Stimulated activated CD8-positive, alpha-beta memory T cell treated with anti-CD3 and anti-CD28 coated beads, Interleukin-7, amount 100 ng/mL, for 1 hour (primary cell): ENCODE data around the gene PLXDC1.
A peak's percentile ranks its signal among the peaks of the same experiment; 100 is the strongest.
"Not testable (repeated sequence)": the region's sequence is repeated elsewhere in the genome, so short reads cannot be mapped to it uniquely, and the experiment has no call there.

Experiments used
- DNase-seq, 2 donors: peaks; one replicate each; pipeline ENCODE4 v3.0.0-alpha.2; 2020; ENCODE audit warnings: low read depth in 2 of 2

PLXDC1 gene

DNA sequence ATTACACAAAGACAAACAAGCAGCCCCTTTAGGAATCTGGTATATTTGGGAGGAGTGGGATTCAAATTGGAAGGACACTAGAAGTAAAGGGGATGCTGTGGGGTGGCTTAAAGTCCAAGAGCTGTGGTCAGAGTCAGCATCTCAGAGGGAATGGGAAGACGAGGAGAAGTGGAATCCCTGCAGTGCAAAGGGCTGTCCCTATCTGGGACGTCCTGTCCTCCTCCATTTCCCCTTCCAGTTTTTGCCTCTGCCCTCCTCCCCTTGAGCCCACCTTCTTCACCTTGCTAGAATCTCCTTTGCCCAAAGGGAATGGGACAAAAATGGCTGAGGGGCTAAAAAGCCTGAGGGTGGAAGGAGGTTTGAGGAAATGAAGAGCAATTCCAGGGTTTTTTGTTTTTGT, 4.2 kb upstream of the PLXDC1 start:
- DNase-seq: no peak

DNA sequence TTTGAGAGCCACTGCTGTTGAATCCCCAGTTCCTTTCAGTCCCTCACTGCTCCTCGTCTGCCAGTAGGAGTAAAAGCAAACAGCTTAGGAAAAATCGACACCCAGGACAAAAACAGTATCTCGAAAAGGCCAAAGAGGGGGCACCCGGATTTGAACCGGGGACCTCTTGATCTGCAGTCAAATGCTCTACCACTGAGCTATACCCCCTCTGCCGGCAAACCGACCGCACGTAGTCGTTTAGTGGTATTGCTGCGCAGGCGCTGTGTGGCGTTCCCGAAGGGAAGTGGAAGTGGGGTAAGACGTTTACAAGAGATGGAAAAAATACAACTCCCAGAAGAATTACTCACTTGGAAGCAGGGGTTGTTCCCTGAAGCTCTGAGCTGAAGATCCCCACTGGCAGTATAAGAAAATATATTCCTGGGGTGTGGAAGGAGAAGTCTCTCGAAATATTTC, 2.2 kb upstream of the PLXDC1 start:
- DNase-seq: peak; percentile 86 to 97

DNA sequence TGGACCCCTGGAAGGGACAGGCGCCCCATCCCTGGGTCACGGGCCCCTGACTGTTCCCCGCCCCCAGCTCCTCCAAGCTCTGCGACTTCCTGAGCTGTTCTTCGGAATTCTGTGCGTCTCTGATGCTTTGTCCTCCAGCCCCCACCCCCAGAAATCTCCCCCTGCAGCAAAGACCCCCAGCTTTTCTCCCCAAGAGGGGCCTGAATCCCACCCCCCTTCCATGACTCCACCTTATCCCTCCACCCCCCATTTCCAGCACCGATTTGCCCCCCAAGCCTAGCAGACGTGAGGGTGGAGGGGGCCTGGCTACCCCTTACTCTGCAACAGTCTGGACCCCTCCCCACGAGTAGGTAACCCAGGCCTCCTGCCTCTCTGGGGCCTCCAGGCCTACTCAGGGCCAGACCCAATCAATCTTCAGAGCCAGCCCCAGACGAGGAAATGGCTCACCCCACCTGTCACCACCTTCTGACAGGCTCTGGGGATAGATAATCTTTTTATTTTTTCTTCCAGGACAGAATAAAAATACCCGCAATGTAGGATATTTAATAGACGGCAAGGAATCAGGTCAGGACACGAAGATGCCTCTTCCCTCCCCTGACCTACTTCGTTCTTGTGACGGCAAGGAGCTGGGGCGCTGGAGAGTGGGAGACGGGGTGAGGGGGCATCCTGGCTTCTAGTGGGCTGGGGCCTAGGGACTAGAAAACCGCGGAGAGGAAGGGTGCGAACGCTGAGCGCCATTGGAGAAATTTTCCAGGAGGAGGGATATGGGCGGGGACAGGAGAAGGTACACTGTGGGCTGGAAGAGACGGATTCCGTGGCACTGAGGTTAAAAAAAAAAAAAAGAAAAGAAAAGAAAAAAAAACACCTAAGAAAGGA, 744 bp upstream of the PLXDC1 start:
- no peak for DNase-seq

DNA sequence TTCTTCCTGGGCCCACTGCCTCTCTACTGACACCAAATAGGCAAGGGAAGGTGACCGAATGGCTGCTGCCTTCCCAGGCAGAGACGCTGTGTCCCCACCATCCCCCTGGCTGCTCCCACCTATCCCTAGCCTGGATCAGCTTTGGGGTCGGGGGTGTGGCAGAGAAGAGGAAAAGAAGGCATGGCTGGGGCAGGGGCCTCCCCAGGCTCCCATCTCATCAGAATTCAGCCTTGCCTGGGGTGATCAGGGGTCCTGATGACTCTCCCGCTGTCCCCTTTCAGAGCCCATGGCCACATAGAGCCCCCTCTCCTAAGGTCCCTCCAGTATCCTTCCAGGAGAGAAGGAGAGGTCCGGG, 665 bp downstream of the PLXDC1 start:
- DNase-seq: no peak

DNA sequence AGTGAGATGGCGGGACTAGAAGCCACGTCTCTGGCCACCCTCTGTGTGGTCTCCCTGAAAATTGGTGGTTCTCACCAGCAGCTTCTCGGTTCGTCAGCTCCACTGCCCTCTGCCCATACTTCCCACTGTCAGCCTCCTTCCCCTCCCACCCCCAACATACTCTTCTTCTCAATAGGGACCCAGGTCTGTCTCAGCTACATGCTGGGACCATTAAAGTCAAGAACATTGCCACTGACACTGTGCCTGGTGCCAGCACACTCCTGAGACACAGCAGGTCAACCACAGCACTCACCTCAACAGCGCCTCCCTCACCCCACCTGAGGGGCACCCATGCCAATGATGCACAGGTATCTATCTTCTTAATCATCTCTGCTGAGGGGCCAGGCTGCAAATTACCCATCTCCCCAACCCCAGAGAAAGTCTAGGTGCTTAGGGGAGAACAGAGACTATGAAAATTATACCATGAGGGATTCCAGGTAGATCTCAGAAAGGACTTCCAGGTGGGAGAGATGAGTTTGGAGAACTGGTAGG, 1.3 kb downstream of the PLXDC1 start:
- no peak for DNase-seq

DNA sequence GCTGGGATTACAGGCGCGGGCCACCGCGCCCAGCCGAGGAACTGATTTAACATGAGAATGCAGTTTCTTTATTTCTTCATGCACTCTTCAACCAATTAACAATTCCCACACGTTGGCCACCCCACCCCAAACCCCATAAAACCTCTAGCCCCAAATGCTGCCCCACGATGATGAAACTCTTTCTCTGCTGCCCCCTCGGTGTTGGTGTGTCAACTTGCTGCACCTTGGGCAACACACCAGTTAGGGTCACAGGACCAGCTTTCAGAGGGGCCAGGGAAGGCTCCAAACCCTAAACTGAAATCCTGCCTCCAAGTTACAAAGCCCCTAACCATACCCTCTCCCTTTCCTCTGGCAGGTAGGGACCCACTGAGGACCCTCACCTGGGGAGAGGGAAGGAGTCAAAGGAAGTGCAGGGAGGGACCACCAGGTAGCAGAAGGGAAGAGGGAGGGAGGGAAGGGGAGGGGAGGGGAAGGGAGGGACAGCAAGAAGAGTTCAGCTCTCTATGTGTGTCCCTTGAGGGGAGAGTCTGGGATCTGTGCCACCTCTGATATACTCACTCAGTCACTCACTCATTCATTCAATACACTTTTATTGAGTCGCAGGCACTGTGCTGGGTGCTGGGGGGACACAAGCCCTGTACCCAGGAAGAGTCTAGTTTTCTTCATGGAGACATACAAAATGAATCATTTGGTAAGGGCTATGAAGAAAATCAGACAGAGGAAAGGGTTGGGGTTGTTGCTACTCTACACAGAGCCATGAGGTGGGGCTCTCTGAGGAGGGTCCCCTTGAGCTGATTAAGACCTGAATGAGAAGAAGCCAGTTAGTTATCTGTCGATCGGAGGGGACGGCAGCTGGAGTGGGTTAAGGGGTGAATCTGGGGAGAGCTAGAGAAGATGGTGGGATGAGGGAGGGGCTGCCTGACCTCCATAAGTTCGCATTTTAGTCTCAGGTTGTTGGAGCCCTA, 3.9 kb downstream of the PLXDC1 start:
- DNase-seq: no peak

DNA sequence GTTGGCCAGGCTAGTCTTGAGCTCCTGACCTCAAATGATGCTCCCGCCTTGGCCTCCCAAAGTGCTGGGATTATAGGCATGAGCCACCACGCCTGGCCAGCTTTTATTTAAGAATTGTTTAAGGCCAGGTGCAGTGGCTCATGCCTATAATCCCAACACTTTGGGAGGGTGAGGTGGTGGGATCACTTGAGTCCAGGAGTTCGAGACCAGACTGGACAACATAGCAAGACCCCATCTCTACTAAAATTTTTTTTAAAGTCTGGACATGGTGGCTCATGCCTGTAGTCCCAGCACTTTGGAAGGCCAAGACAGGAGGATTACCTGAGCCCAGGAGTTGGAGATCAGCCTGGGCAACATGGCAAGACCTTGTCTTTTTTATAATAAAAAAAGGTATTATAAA, 5.2 kb downstream of the PLXDC1 start:
- DNase-seq: no peak

DNA sequence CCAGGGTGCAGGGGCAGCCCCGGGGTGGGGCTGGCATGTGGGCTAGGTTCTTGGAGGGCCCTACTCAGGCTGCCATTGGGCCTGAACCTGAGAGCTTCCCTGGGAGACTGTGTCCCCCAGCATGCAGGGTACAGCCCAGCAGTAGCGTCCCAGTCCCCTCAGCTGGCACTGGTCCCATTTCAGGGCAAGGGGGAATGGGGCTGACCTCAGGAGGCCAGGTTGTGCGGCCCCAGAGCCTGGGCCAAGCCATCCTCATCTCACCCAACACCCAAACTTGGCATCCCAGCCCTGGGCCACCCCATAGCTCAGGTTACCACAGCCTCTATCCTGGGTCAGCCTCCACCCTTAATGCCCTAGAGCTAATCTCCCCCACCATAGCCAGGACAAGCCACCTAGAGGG, 6.3 kb downstream of the PLXDC1 start:
- no peak for DNase-seq

DNA sequence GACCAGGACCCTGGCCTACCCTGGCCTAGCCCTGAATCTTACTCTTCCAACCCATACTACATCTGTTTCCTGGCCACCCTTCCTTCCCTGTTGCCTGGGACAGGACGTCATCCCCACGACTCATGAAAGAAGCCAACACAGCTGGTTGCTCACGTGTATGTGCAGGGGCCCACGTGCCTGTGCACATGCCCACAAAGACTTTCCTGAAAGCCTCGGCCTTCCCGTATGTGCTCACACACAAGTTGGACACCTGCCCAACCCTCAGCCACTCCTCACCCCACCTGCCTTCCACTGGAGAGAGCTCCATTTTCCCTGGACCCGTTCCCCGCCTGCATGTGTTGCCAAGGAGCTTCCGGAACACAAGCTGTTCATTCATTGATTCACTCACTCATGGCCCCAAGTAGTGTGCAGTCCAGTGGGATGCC, 7.0 kb downstream of the PLXDC1 start:
- DNase-seq: no peak

DNA sequence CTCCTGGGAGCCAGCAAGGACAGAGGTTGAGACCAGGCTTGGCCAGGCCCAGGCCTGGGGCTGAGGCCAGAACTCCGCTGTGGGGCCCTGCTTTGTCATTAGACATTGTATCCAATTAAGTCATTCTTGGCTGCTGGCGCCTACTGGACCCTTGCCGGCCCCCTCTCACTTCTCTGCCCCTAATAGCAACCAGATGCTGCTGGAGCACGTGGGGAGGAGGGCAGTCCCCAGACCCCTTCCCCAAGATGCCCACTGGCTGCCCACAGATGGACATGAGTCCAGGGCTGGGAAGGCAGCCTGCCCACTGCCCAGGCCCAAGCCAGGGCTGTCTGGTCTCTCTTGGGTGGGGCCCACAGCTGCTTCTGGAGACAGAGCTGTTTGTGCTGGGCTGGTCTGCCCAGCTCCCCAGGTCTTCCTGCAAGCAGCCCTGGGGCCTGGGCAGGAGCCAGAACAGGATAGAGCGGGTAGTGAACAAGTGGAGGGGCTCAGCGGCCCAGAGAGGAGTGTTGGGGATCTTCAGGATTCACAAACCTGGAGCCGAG, 7.8 kb downstream of the PLXDC1 start:
- no peak for DNase-seq

DNA sequence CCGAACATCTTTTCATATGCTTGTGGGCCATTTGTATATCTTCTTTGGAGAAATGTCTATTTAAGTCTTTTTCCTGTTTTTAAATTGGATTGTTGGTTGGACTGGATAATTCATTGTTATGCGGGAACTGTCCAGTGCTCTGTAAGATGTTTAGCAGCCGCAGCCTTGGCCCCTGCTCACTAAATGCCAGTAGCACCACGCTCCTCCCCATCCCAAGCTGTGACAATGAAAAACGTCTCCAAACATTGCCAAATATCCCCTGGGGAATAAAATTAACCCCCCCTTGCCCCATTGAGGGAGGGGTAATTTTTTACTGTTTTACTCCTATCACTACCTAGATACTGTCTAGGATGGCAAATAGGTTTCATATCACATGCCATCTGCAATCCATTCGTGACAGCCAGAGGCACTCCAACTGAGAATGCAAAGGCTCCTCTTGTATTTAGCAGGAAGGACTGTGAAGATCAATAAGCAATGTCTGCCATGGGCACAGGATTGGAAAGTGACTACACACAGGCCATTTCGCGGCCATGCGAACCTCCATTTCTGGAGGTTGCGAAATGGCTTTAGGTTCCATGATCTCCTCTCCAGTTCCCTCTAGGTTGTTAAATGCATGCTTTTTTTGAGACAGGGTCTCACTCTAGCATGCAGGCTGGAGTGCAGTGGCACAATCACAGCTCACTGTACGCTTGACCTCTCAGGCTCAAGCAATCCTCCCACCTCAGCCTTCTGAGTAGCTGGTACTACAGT, 9.3 kb downstream of the PLXDC1 start:
- DNase-seq: no peak

DNA sequence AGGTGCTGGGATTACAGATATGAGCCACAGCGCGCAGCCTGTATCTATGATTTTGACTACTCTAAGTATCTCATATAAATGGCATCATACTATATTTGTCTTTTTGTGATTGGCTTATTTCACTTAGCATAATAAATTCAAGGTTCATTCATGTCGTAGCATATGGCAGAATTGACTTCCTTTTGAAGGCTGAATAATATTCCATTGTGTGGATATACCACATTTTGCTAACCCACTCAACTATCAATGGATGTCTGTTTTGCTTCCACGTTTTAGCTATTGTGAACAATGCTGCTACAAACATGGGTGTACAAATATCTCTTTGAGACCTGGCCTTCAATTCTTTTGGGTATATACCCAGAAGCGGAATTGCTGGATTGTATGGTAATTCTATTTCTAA, 10.1 kb downstream of the PLXDC1 start:
- no peak for DNase-seq

DNA sequence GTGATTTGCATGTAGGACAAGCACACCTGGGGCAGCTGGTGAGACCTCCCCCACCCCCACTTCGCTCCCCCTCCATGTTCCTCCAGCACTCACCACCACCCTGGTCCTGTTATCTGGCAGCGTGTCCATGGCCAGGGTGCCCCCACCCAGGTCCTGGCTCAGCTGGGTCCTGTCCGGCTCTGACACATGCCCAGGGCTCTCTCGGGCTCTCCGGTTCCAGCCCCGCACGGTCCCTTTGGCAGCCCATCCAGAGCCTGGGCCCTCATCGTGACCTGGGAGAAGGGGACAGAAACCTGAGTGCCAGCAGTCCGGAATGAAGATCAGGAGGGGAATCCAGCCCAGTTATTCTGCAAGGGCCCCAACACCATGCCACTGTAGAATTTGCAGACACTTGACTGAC, 11.9 kb downstream of the PLXDC1 start:
- DNase-seq: no peak

DNA sequence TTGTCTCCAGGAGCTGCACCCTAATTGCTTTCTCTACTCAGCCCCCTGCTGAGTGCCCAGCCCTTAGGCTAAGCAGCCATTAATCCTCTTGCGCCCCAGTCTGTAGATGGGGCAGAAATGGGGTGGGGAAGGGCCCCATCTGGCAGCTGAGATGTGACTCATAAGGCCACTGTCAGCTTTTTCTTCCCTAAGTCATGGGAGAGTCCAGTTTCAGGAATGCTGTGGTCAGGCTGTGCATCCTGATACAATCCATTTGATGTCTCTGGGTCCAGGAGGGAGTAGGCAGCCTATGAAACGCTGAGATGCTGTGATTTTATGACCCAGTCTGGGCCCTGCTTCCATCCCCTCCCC, 12.3 kb downstream of the PLXDC1 start:
- DNase-seq: no peak

DNA sequence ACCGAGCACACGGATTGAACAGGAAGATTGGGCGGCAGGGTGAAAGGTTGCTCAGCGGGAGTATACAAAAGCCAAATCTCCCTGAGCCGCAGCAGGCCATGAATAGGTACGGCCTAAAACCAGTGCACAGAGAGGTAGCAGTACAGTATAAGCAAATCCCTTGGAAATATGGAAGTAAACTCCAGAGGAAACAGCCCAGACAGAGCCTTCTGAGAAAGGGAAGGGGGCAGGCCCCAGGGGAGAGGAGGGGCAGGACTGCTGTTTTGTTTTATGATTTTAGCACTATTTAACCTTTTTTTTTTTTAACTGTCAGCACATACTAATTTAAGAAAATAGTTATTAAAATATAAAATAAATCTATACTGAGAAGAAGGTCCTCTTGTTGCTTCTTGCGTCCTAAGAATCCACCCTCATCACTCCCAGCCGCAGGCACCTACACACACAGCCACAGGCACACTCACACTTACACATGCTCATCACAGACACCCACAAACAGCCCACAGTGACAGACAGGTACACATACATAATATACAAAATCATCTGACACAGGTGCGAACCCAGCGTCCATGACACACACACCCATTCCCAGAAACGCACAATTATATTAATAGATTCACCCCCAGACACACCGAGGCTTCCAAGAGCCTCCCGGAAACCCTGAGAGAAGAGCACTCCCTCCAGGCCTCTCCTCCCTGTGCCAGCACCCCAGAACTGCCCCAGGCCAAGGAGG, 12.8 kb downstream of the PLXDC1 start:
- DNase-seq: no peak

DNA sequence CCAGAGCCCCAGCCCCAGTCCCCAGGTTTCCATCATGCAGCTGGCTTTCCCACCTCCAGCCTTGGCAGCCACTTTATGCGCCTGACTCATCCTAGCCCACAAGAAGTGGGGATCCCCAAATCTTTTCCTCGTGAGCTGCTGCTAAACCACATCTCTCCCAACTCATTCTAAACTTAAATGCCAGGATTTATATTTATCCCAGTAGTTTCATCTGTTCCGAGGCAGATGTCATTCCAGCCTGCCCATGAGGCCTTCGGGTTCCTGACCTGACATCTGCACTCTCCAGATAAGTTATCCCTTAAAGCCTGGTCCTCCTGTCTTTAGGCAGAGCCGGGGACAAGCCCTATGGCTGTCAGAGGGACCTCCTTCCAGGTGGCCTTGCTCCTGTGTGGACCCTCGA, 16.6 kb downstream of the PLXDC1 start:
- DNase-seq: no peak

DNA sequence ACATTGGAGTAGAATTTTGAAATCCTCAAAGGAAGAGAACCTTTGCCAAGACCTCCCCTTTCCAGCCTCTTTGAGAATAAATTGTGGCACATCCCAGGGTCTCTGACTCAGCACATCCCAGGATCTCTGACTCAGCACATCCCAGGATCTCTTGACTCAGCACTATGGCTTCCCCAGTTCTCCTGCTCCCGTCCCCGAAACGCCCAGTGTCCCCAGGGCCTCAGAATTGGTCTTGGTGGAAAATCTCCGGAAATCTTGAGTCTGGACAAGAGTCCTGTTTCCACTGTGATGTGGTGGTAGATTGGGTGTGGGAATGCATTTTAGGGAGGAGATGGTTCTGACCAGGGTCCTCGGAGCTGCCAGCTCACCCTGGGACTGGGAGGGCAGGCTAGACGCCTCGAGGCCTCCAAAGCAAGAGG, 19.2 kb downstream of the PLXDC1 start:
- DNase-seq: no peak

DNA sequence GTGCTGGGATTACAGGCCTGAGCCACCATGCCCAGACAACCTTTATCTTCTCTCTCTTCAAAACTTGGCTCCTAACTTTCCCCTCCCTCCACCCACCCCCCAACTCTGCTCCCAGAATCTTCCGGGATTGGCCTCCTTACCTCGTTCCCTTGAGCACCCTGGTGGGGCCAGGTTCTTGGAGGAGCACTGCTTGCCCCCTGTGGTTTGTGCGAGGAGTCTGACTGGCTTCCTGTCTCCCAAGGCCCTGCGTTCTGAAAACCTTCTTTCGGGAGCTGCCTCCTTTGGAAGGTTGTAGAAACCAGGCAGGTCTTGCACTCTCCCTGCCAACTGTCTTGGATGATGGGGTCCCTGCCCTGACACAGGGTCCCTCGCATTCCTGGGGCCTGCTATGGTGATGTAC, 19.8 kb downstream of the PLXDC1 start:
- DNase-seq: no peak

DNA sequence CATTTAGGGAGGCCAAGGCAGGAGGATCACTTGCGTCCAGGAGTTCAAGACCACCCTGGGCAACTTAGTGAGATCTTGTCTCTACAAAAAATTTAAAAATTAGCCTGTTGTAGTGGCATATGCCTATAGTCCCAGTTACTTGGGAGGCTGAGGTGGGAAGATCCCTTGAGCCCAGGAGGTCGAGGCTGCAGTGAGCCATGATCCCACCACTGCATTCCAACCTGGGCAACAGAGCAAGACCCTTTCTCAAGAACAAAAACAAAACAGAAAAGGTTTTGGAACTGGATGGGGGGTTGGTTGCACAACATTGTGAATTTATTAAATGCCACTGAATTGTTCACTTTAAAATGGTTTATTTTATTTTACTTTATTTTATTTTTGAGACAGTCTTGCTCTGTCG, 21.2 kb downstream of the PLXDC1 start:
- no peak for DNase-seq

DNA sequence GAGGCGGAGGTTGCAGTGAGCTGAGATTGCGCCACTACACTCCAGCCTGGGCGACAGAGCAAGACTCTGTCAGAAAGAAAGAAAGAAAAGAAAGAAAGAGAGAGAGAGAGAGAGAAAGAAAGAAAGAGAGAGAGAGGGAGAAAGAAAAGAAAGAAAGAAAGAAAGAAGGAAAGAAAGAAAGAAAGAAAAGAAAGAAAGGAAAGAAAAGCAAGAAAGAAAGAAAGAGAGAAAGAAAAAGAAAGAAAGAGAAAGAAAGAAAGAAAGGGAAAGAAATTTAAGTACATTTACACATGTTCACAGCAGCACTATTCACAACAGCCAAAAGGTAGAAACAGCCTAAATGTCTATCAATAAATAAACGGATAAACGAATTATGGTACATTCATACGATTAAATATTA, 21.9 kb downstream of the PLXDC1 start:
- DNase-seq: not testable (repeated sequence)

DNA sequence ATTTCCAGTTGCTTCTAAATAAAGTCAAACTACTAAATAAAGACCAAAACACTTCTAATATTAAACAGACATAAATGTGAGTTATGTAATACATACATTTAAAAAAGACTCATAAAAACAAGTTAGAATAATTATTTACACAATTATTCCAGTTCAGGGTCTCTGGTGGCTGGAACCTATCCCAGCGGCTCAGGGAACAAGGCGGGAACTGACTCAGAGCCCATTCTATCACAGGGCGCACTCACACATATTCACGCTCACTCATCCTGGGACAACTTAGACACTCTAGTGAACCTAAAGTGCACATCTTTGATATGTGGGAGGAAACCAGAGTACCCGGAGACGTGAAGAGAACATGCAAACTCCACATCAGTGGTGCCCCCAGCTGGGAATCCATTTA, 25.0 kb downstream of the PLXDC1 start:
- DNase-seq: no peak
